SK-MEL-5 (cell line): Measurements from ENCODE around the gene EIPR1. TPM values are rescaled to one million over a fixed set of nuclear protein-coding genes. Genes with fewer than 3 reads are reported as not detected.

Experiments
- DNase-seq: peaks from one replicate; pipeline ENCODE4 v3.0.0-alpha.2; 2016; ENCODE audit warnings: low read depth, low spot score
- in situ Hi-C: cut with HindIII; loops from 2 replicates; pipeline ENCODE4 v1.10.0; 2016; ENCODE audit warnings: low sequenced_read_pairs, high pct_unique_total_duplicates, low pct_unique_long_range_greater_than_20kb
- total RNA-seq: library from RNA; depleted of rRNA; stranded (reverse); fragments of >200 nt; shearing (Covaris generic); gene quantifications from 2 replicates; pipeline ENCODE4 v1.2.3, GENCODE V29; 2014

Gene EIPR1
- total RNA-seq, 1 experiment from 2014 or later, result 73.1 TPM

GRCh38 chr2:3223080-3223923, 154.3 kb downstream of the EIPR1 start:
- in situ Hi-C loops, result no loop called here

GRCh38 chr2:3222636-3223035, 155.0 kb downstream of the EIPR1 start:
- in situ Hi-C loops, result no loop called here
- DNase-seq, result no peak

More at GRCh38 chr2:3223080-3223923, 154.3 kb downstream of the EIPR1 start:
- DNase-seq, result no peak

- in situ Hi-C loops, result no loop called here
- DNase-seq, result no peak
Measured at GRCh38 chr2:3219536-3219935, 158.1 kb downstream of the EIPR1 start.

GRCh38 chr2:3217646-3218045, 160.0 kb downstream of the EIPR1 start:
- in situ Hi-C loops, result no loop called here
- DNase-seq, result no peak

GRCh38 chr2:3216841-3217495, 160.7 kb downstream of the EIPR1 start:
- in situ Hi-C loops, result no loop called here
- no peak for DNase-seq

- in situ Hi-C loops, result no loop called here
- DNase-seq, result no peak
Measured at GRCh38 chr2:3214806-3215404, 162.7 kb downstream of the EIPR1 start.

- in situ Hi-C loops, result no loop called here
Measured at GRCh38 chr2:3214065-3214464, 163.6 kb downstream of the EIPR1 start.

GRCh38 chr2:3212984-3213383, 164.6 kb downstream of the EIPR1 start:
- DNase-seq, result no peak
- in situ Hi-C loops, result no loop called here

More at GRCh38 chr2:3214065-3214464, 163.6 kb downstream of the EIPR1 start:
- no peak for DNase-seq

- no peak for DNase-seq
- in situ Hi-C loops, result no loop called here
Measured at GRCh38 chr2:3212061-3212362, 165.6 kb downstream of the EIPR1 start.

- DNase-seq, result no peak
- in situ Hi-C loops, result no loop called here
Measured at GRCh38 chr2:3211256-3212060, 166.2 kb downstream of the EIPR1 start.

GRCh38 chr2:3210257-3210656, 167.4 kb downstream of the EIPR1 start:
- in situ Hi-C loops, result no loop called here
- no peak for DNase-seq

- in situ Hi-C loops, result no loop called here
- no peak for DNase-seq
Measured at GRCh38 chr2:3209258-3209657, 168.4 kb downstream of the EIPR1 start.

- DNase-seq, result no peak
- in situ Hi-C loops, result no loop called here
Measured at GRCh38 chr2:3208591-3208990, 169.0 kb downstream of the EIPR1 start.

- DNase-seq, result no peak
- in situ Hi-C loops, result no loop called here
Measured at GRCh38 chr2:3208179-3208578, 169.4 kb downstream of the EIPR1 start.

- in situ Hi-C loops, result no loop called here
- no peak for DNase-seq
Measured at GRCh38 chr2:3207091-3207491, 170.5 kb downstream of the EIPR1 start.

- in situ Hi-C loops, result no loop called here
- no peak for DNase-seq
Measured at GRCh38 chr2:3205845-3206244, 171.8 kb downstream of the EIPR1 start.

GRCh38 chr2:3204031-3204821, 173.4 kb downstream of the EIPR1 start:
- no peak for DNase-seq
- in situ Hi-C loops, result no loop called here
